HCT116 (cell line): ENCODE measurements around the gene B3GALT6. TPM values are rescaled to one million over a fixed set of nuclear protein-coding genes. Genes with fewer than 3 reads are reported as not detected.
A peak's percentile ranks its signal among the peaks of the same experiment; 100 is the strongest.

Experiments used
- ATAC-seq: fragments of 200-7000 bp; cut with Tn5 transposase; 2 replicates; pipeline ENCODE4 v1.9.1; 2020; ENCODE audit warnings: mild to moderate bottlenecking, moderate library complexity
- BruUV-seq: library from RNA; stranded (reverse); fragments of 400-500 nt; replicated peaks from 2 replicates; lab custom pipeline; 2021; lab: Mats Ljungman, UMichigan
- CTCF ChIA-PET: fragments of 300-600 bp; sonication (Branson Sonifier 250); formaldehyde crosslinking; loops from one replicate; lab custom pipeline; 2021; ENCODE audit warnings: antibody characterized with exemption; lab: Charles Lee
- POLR2A ChIA-PET: fragments of 300-600, 350-600 bp; sonication (Branson Sonifier 250); formaldehyde crosslinking; loops from one replicate; lab custom pipeline; 2021; ENCODE audit warnings: antibody characterized with exemption; lab: Charles Lee
- RAD21 ChIA-PET, 2 experiments: fragments of 300-600 bp; sonication (Branson Sonifier 250); formaldehyde crosslinking; loops; one replicate each; lab custom pipeline; 2023; ENCODE audit warnings: low total read pairs in 2 of 2; ENCODE audit not compliant: uncharacterized antibody in 2 of 2, unreplicated experiment in 2 of 2, low non-redundant PET in 1 of 2; lab: Charles Lee
- DNase-seq: peaks from one replicate; pipeline ENCODE4 v3.0.0-alpha.2; 2010; ENCODE audit warnings: low read depth, low spot score
- H2AFZ ChIP-seq: fragments of 200-600 bp; shearing (Covaris generic), sonication (generic); 2 replicates; pipeline ENCODE4 v1.6.1; 2017; ENCODE audit warnings: low read depth, mixed run types, mixed read lengths, antibody characterized with exemption, low read length; ENCODE audit not compliant: poor library complexity, severe bottlenecking
- H3K27ac ChIP-seq: 2 replicates; pipeline ENCODE4 v1.5.1; 2012; ENCODE audit warnings: low read depth, low read length
- H3K27me3 ChIP-seq: fragments of 200-600 bp; sonication (generic); 2 replicates; pipeline ENCODE4 v1.6.1; 2016; ENCODE audit warnings: mixed run types, low read length, mixed read lengths; ENCODE audit not compliant: insufficient read depth
- H3K36me3 ChIP-seq, 2 experiments: fragments of 200-500 bp in 1 of 2; fragments of 200-600 bp in 1 of 2; sonication (Bioruptor generic) in 1 of 2; sonication (generic) in 1 of 2; 2 replicates each; pipeline versions ENCODE4 v1.5.1 to v1.6.1; 2014 to 2016; ENCODE audit warnings: low read length in 2 of 2, inconsistent platforms in 1 of 2, mixed read lengths in 1 of 2, mixed run types in 1 of 2; ENCODE audit not compliant: insufficient read depth in 2 of 2, control insufficient read depth in 1 of 2
- H3K4me1 ChIP-seq, 2 experiments: fragments of 200-600 bp in 1 of 2; sonication (generic) in 1 of 2; 2 replicates each; pipeline versions ENCODE4 v1.5.1 to v1.6.1; 2012 to 2017; ENCODE audit warnings: low read length in 2 of 2, inconsistent platforms in 1 of 2, mild to moderate bottlenecking in 1 of 2, mixed read lengths in 1 of 2, mixed run types in 1 of 2, moderate library complexity in 1 of 2; ENCODE audit not compliant: insufficient read depth in 2 of 2, control insufficient read depth in 1 of 2
- H3K4me2 ChIP-seq: fragments of 200-600 bp; sonication (generic); 2 replicates; pipeline ENCODE4 v1.6.1; 2017; ENCODE audit warnings: mixed run types, low read length, mixed read lengths
- H3K4me3 ChIP-seq, 2 experiments: fragments of 200-600 bp in 1 of 2; sonication (generic) in 1 of 2; replicated peaks in 1 of 2; 2 replicates each; pipeline ENCODE4 v1.5.1; 2011 to 2016; ENCODE audit warnings: low read length in 2 of 2, control low read depth in 1 of 2, low read depth in 1 of 2, mild to moderate bottlenecking in 1 of 2, mixed read lengths in 1 of 2, mixed run types in 1 of 2
- H3K79me2 ChIP-seq: fragments of 200-600 bp; sonication (generic); 2 replicates; pipeline ENCODE4 v1.6.1; 2017; ENCODE audit warnings: mild to moderate bottlenecking, mixed run types, low read length, moderate library complexity, mixed read lengths; ENCODE audit not compliant: insufficient read depth
- H3K9ac ChIP-seq: fragments of 200-600 bp; sonication (generic); 2 replicates; pipeline ENCODE4 v1.6.1; 2016; ENCODE audit warnings: low read length, mixed read lengths
- H3K9me2 ChIP-seq: fragments of 200-600 bp; sonication (generic), shearing (Covaris generic); 2 replicates; pipeline ENCODE4 v1.6.1; 2017; ENCODE audit warnings: mixed run types, mild to moderate bottlenecking, moderate library complexity; ENCODE audit not compliant: insufficient read depth
- H3K9me3 ChIP-seq, 2 experiments: fragments of 200-500 bp in 1 of 2; fragments of 200-600 bp in 1 of 2; sonication (Bioruptor generic) in 1 of 2; sonication (generic) in 1 of 2; 2 replicates each; pipeline ENCODE4 v1.6.1; 2014 to 2017; ENCODE audit warnings: low read length in 2 of 2, mixed read lengths in 2 of 2, inconsistent platforms in 1 of 2, low read depth in 1 of 2, mild to moderate bottlenecking in 1 of 2, mixed run types in 1 of 2, moderate library complexity in 1 of 2; ENCODE audit not compliant: control insufficient read depth in 1 of 2, insufficient read depth in 1 of 2
- H4K20me1 ChIP-seq: fragments of 200-600 bp; sonication (generic), shearing (Covaris generic); 2 replicates; pipeline ENCODE4 v1.6.1; 2017; ENCODE audit warnings: mixed run types, mild to moderate bottlenecking, moderate library complexity; ENCODE audit not compliant: insufficient read depth
- CBX3 ChIP-seq: IDR thresholded peaks from 2 replicates; pipeline ENCODE4 v1.6.1; 2012; ENCODE audit warnings: low read depth
- CEBPB ChIP-seq: IDR thresholded peaks from 2 replicates; pipeline ENCODE4 v1.6.1; 2012; ENCODE audit warnings: low read depth
- ELF1 ChIP-seq: IDR thresholded peaks from 2 replicates; pipeline ENCODE4 v1.6.1; 2012; ENCODE audit warnings: low read depth, borderline replicate concordance
- EZH2 ChIP-seq: fragments of 200-600 bp; sonication (generic); IDR thresholded peaks from 2 replicates; pipeline ENCODE4 v1.6.1; 2017; ENCODE audit warnings: antibody characterized with exemption, mixed run types
- EZH2phosphoT487 ChIP-seq: fragments of 200-600 bp; IDR thresholded peaks from 2 replicates; pipeline ENCODE4 v1.6.1; 2018; ENCODE audit warnings: antibody characterized with exemption, borderline replicate concordance
- FOSL1 ChIP-seq: IDR thresholded peaks from 2 replicates; pipeline ENCODE4 v1.6.1; 2012; ENCODE audit warnings: low read depth
- JUND ChIP-seq: IDR thresholded peaks from 2 replicates; pipeline ENCODE4 v1.6.1; 2012
- POLR2AphosphoS5 ChIP-seq: IDR thresholded peaks from 2 replicates; pipeline ENCODE4 v1.6.1; 2011; ENCODE audit warnings: mild to moderate bottlenecking, low read depth, low read length, moderate library complexity
- RAD21 ChIP-seq: IDR thresholded peaks from 2 replicates; pipeline ENCODE4 v1.6.1; 2012; ENCODE audit warnings: low read depth, mild to moderate bottlenecking
- SIN3A ChIP-seq: IDR thresholded peaks from 2 replicates; pipeline ENCODE4 v1.6.1; 2012; ENCODE audit warnings: low read depth
- SP1 ChIP-seq: IDR thresholded peaks from 2 replicates; pipeline ENCODE4 v1.6.1; 2012; ENCODE audit warnings: low read depth
- SRF ChIP-seq: IDR thresholded peaks from 2 replicates; pipeline ENCODE4 v1.6.1; 2012; ENCODE audit warnings: low read depth
- TCF7L2 ChIP-seq: IDR thresholded peaks from 2 replicates; pipeline ENCODE4 v1.7.0; 2011; ENCODE audit warnings: borderline replicate concordance, inconsistent platforms; ENCODE audit not compliant: insufficient read depth, insufficient read length; ENCODE audit errors: extremely low read depth
- YY1 ChIP-seq: IDR thresholded peaks from 2 replicates; pipeline ENCODE4 v1.6.1; 2011; ENCODE audit warnings: low read length, low read depth, moderate library complexity, mild to moderate bottlenecking; ENCODE audit not compliant: insufficient replicate concordance; ENCODE audit errors: extremely low read depth
- ZFX ChIP-seq: fragments of 450-650 bp; IDR thresholded peaks from 2 replicates; pipeline ENCODE4 v1.6.1; 2017
- ZNF274 ChIP-seq: fragments of 200-500 bp; sonication (Bioruptor generic); IDR thresholded peaks from 2 replicates; pipeline ENCODE4 v1.6.1; 2014; ENCODE audit warnings: mild to moderate bottlenecking, low read depth, low read length, inconsistent platforms
- intact Hi-C: fragments of 100-400 bp; cut with micrococcal nuclease; formaldehyde crosslinking; loops from 2 replicates; pipeline ENCODE4 v1.10.0; 2022
- total RNA-seq: library from RNA; stranded (reverse); gene quantifications from one replicate; pipeline ENCODE4 v1.2.1, GENCODE V29; 2021; ENCODE audit not compliant: unreplicated experiment
- TF ChIP-seq, protein P1 (sequence below): IDR thresholded peaks from 2 replicates; pipeline ENCODE4 v1.6.1; 2012
- TF ChIP-seq, protein P2 (sequence below): IDR thresholded peaks from 2 replicates; pipeline ENCODE4 v1.6.1; 2012
- TF ChIP-seq, protein P3 (sequence below): IDR thresholded peaks from 2 replicates; pipeline ENCODE4 v1.6.1; 2011; ENCODE audit warnings: mild to moderate bottlenecking, low read length, moderate library complexity; ENCODE audit not compliant: insufficient replicate concordance; ENCODE audit errors: extremely low read depth

Gene B3GALT6
- total RNA-seq, 1 experiment from 2014 or later = 16.3 TPM

DNA sequence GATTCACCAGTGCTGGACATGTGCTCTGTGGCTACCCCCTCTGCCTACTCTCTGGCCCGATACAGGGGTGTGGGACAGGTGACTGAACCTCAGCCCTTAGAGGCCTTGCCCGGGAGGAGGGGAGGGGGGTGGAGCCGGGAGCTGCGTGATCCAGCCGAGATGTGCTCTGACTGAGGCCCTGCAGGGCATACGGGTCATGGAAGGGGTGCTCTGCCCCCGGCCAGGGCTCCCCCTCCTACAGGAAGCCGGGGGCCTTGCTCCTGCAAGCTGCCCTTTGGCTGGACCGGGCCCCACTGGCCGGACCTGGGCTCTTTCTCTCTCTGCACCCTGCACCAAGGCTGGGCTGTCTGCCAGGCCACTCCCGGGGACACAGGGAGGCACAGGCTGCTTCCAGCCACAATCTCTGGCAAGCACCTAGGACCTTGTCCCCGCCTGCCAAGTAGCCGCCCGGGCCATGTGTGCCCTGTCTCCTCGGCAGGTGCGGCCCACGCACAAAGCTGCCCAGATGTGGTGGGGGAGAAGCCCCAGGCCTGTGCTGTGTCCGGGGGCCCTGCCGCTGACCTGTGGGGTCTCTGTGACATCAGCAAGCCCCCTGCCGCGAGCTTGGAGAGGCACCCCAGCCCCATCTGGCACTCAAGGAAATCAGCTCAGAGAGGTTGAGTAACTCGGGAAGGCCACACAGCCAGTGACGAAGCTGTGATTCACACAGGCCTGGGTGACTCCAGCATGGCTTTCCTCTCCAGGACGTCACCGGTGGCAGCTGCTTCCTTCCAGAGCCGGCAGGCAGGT, 49.7 kb downstream of the B3GALT6 start:
- CTCF ChIA-PET = no interaction called here
- Histone ChIP-seq H2AFZ (no peak overlapping the region), H4K20me1 (no peaks in the 10 kb centered on the region), H3K36me3 (no peaks in the 10 kb centered on the region), H3K79me2 (no peaks in the 10 kb centered on the region), H3K4me3 (no peak overlapping the region), H3K27ac (no peak overlapping the region; the same call in 1 of the 2 replicates), H3K4me2 (peak overlapping the region; percentile 4; the same call in 1 of the 2 replicates), H3K27me3 (no peaks in the 10 kb centered on the region), H3K9ac (no peak overlapping the region), H3K9me2 (no peaks in the 10 kb centered on the region), H3K9me3 (no peaks in the 10 kb centered on the region), H3K4me1 (peaks cover 0 to 26% of the 10 kb centered on the region in 2 experiments; a peak in 3 of 4 replicates)
- 0 out of 2 replicates have a peak, but pooled peaks have one; percentile 35 for ATAC-seq
- RAD21 ChIA-PET = no interaction called here
- no peak for DNase-seq
- intact Hi-C loops = no loop called here
- no TSS peak for BruUV-seq
- TF ChIP-seq YY1 (no peak), CBX3 (no peak), SRF (no peak), CEBPB (no peak), ELF1 (no peak), SP1 (no peak), POLR2AphosphoS5 (no peak), EZH2phosphoT487 (no peak), ZNF274 (no peak), SIN3A (no peak), JUND (no peak), EZH2 (no peak), ZFX (no peak), RAD21 (no peak), TCF7L2 (no peak), FOSL1 (no peak)
- TF ChIP-seq, protein P1, sequence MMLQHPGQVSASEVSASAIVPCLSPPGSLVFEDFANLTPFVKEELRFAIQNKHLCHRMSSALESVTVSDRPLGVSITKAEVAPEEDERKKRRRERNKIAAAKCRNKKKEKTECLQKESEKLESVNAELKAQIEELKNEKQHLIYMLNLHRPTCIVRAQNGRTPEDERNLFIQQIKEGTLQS = no peak
- TF ChIP-seq, protein P2, sequence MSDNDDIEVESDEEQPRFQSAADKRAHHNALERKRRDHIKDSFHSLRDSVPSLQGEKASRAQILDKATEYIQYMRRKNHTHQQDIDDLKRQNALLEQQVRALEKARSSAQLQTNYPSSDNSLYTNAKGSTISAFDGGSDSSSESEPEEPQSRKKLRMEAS = no peak
- TF ChIP-seq, protein P3, sequence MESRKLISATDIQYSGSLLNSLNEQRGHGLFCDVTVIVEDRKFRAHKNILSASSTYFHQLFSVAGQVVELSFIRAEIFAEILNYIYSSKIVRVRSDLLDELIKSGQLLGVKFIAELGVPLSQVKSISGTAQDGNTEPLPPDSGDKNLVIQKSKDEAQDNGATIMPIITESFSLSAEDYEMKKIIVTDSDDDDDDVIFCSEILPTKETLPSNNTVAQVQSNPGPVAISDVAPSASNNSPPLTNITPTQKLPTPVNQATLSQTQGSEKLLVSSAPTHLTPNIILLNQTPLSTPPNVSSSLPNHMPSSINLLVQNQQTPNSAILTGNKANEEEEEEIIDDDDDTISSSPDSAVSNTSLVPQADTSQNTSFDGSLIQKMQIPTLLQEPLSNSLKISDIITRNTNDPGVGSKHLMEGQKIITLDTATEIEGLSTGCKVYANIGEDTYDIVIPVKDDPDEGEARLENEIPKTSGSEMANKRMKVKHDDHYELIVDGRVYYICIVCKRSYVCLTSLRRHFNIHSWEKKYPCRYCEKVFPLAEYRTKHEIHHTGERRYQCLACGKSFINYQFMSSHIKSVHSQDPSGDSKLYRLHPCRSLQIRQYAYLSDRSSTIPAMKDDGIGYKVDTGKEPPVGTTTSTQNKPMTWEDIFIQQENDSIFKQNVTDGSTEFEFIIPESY = no peak
- POLR2A ChIA-PET = no interaction called here
